B cell (primary cell): ENCODE results near the gene SLC23A3.

ENCODE experiments used
- EZH2 ChIP-seq: IDR thresholded peaks from 2 replicates; pipeline ENCODE4 v1.6.1; 2012; ENCODE audit warnings: borderline replicate concordance, low read depth, mild to moderate bottlenecking, moderate library complexity, low read length; ENCODE audit not compliant: insufficient read depth, poor library complexity, severe bottlenecking
- TF ChIP-seq, protein P1 (sequence below): fragments of 200-600 bp; IDR thresholded peaks from one replicate; pipeline ENCODE4 v1.8.0; 2022; ENCODE audit warnings: antibody characterized with exemption, mild to moderate bottlenecking

- TF ChIP-seq, protein P1, sequence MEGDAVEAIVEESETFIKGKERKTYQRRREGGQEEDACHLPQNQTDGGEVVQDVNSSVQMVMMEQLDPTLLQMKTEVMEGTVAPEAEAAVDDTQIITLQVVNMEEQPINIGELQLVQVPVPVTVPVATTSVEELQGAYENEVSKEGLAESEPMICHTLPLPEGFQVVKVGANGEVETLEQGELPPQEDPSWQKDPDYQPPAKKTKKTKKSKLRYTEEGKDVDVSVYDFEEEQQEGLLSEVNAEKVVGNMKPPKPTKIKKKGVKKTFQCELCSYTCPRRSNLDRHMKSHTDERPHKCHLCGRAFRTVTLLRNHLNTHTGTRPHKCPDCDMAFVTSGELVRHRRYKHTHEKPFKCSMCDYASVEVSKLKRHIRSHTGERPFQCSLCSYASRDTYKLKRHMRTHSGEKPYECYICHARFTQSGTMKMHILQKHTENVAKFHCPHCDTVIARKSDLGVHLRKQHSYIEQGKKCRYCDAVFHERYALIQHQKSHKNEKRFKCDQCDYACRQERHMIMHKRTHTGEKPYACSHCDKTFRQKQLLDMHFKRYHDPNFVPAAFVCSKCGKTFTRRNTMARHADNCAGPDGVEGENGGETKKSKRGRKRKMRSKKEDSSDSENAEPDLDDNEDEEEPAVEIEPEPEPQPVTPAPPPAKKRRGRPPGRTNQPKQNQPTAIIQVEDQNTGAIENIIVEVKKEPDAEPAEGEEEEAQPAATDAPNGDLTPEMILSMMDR, result no peak
- TF ChIP-seq EZH2, result no peak
These were observed 46.3 kb downstream of the SLC23A3 start for GRCh38 chr2:219123356-219124135.
